Stimulated activated naive CD8-positive, alpha-beta T cell treated with anti-CD3 and anti-CD28 coated beads, Interleukin-15, amount 100 ng/mL, for 72 hours (primary cell): ENCODE data around the gene DPF1.
"Not testable (repeated sequence)": the region's sequence is repeated elsewhere in the genome, so short reads cannot be mapped to it uniquely, and the experiment has no call there.

Experiments used
- ATAC-seq: fragments of 150-1000 bp; cut with Tn5 transposase; 2 replicates; pipeline ENCODE4 v1.10.0; 2021; ENCODE audit warnings: mild to moderate bottlenecking, moderate library complexity
- DNase-seq, 2 donors: peaks; one replicate each; pipeline ENCODE4 v3.0.0; 2021 to 2022
- H3K27ac Mint-ChIP-seq, 2 donors: one replicate each; pipeline ENCODE4 v1.8.0; 2022; ENCODE audit warnings: mild to moderate bottlenecking in 2 of 2, mixed read lengths in 2 of 2, moderate library complexity in 2 of 2
- H3K27me3 Mint-ChIP-seq: one replicate; pipeline ENCODE4 v1.8.0; 2022; ENCODE audit warnings: mixed read lengths
- H3K4me1 Mint-ChIP-seq: one replicate; pipeline ENCODE4 v1.8.0; 2022; ENCODE audit warnings: mild to moderate bottlenecking, mixed read lengths
- H3K4me3 Mint-ChIP-seq, 2 donors: one replicate each; pipeline ENCODE4 v1.8.0; 2022; ENCODE audit warnings: mild to moderate bottlenecking in 2 of 2, mixed read lengths in 2 of 2, moderate library complexity in 1 of 2
- H3K9me3 Mint-ChIP-seq, 2 donors: one replicate each; pipeline ENCODE4 v1.8.0; 2022; ENCODE audit warnings: mixed read lengths in 2 of 2

The DPF1 gene

GRCh38 chr19:38224014-38224862, at the start of gene DPF1:
DPF1 (minus strand) TSS chr19:38224222; CDS start chr19:38224142, 80 bp downstream.
- DNase-seq (peak; percentile 50), ATAC-seq (peak; percentile 79)
- H3K9me3 Mint-ChIP-seq: no peaks in the 10 kb centered on the region
- peaks cover 85% of the 10 kb centered on the region for H3K27me3 Mint-ChIP-seq
- peaks cover 36% of the 10 kb centered on the region for H3K4me1 Mint-ChIP-seq
- peak within 1 kb of the TSS; percentile 0 to 66 for H3K27ac Mint-ChIP-seq
- H3K4me3 Mint-ChIP-seq: peak within 1 kb of the TSS; percentile 66 to 90

GRCh38 chr19:38273499-38273898, 49.5 kb upstream of the DPF1 start:
- H3K27ac Mint-ChIP-seq: no peak overlapping the region
- peaks cover 9% of the 10 kb centered on the region for H3K4me1 Mint-ChIP-seq
- no peaks in the 10 kb centered on the region for H3K27me3 Mint-ChIP-seq
- no peaks in the 10 kb centered on the region for H3K9me3 Mint-ChIP-seq
- no peak for DNase-seq
- no peak overlapping the region for H3K4me3 Mint-ChIP-seq
- no peak for ATAC-seq

GRCh38 chr19:38270587-38271167, 46.7 kb upstream of the DPF1 start:
- Mint-ChIP-seq H3K27ac (no peak overlapping the region), H3K9me3 (no peaks in the 10 kb centered on the region), H3K27me3 (no peaks in the 10 kb centered on the region), H3K4me1 (peaks cover 37% of the 10 kb centered on the region), H3K4me3 (no peak overlapping the region)
- no peak for ATAC-seq
- no peak for DNase-seq

GRCh38 chr19:38268539-38268938, 44.5 kb upstream of the DPF1 start:
- H3K9me3 Mint-ChIP-seq: no peaks in the 10 kb centered on the region
- ATAC-seq (no peak), DNase-seq (no peak)
- no peaks in the 10 kb centered on the region for H3K27me3 Mint-ChIP-seq
- H3K27ac Mint-ChIP-seq: no peak overlapping the region
- H3K4me1 Mint-ChIP-seq: peaks cover 53% of the 10 kb centered on the region
- no peak overlapping the region for H3K4me3 Mint-ChIP-seq

GRCh38 chr19:38267761-38268483, 43.9 kb upstream of the DPF1 start:
- no peak for ATAC-seq
- Mint-ChIP-seq H3K9me3 (no peaks in the 10 kb centered on the region), H3K4me1 (peaks cover 59% of the 10 kb centered on the region), H3K27ac (peak overlapping the region in 1 of 2 donors; percentile 16), H3K27me3 (no peaks in the 10 kb centered on the region), H3K4me3 (no peak overlapping the region)
- DNase-seq: no peak

GRCh38 chr19:38266981-38267597, 43.1 kb upstream of the DPF1 start:
- Mint-ChIP-seq H3K4me3 (peak overlapping the region in 1 of 2 donors; percentile 11), H3K27ac (no peak overlapping the region), H3K27me3 (no peaks in the 10 kb centered on the region), H3K9me3 (no peaks in the 10 kb centered on the region), H3K4me1 (peaks cover 61% of the 10 kb centered on the region)
- DNase-seq: no peak
- ATAC-seq: no peak

GRCh38 chr19:38265921-38266429, 42.0 kb upstream of the DPF1 start:
- Mint-ChIP-seq H3K27ac (peak overlapping the region in 1 of 2 donors; percentile 72), H3K4me1 (peaks cover 61% of the 10 kb centered on the region), H3K9me3 (no peaks in the 10 kb centered on the region), H3K27me3 (no peaks in the 10 kb centered on the region), H3K4me3 (peak overlapping the region; percentile 84 to 93)
- no peak for DNase-seq
- ATAC-seq: no peak

GRCh38 chr19:38265213-38265861, 41.3 kb upstream of the DPF1 start:
- peak overlapping the region; percentile 84 to 93 for H3K4me3 Mint-ChIP-seq
- ATAC-seq: no peak
- H3K27ac Mint-ChIP-seq: peak overlapping the region; percentile 72 to 89
- no peaks in the 10 kb centered on the region for H3K9me3 Mint-ChIP-seq
- peaks cover 58% of the 10 kb centered on the region for H3K4me1 Mint-ChIP-seq
- no peak for DNase-seq
- no peaks in the 10 kb centered on the region for H3K27me3 Mint-ChIP-seq

- Mint-ChIP-seq H3K4me1 (peaks cover 52% of the 10 kb centered on the region), H3K27ac (peak within 1 kb of the TSS; percentile 72 to 97), H3K4me3 (peak within 1 kb of the TSS; percentile 84 to 93), H3K9me3 (no peaks in the 10 kb centered on the region), H3K27me3 (no peaks in the 10 kb centered on the region)
- ATAC-seq (peak; percentile 65), DNase-seq (peak in 1 of 2 donors; percentile 79)
Observed at GRCh38 chr19:38264486-38265212, 40.6 kb upstream of the DPF1 start, which contains the start of gene SPINT2. SPINT2 (plus strand) TSS chr19:38264573; CDS start chr19:38264893, 320 bp downstream.

GRCh38 chr19:38263689-38264485, 39.9 kb upstream of the DPF1 start:
- Mint-ChIP-seq H3K4me1 (peaks cover 52% of the 10 kb centered on the region), H3K27ac (peak overlapping the region; percentile 72 to 97), H3K4me3 (peak overlapping the region; percentile 84 to 93), H3K9me3 (no peaks in the 10 kb centered on the region), H3K27me3 (no peaks in the 10 kb centered on the region)
- ATAC-seq (peak; percentile 90), DNase-seq (peak; percentile 47 to 84)

- no peak for DNase-seq
- peak overlapping the region in 1 of 2 donors; percentile 45 for H3K4me3 Mint-ChIP-seq
- H3K27ac Mint-ChIP-seq: peak overlapping the region in 1 of 2 donors; percentile 63
- no peak for ATAC-seq
- H3K27me3 Mint-ChIP-seq: peaks cover 6% of the 10 kb centered on the region
- H3K9me3 Mint-ChIP-seq: no peaks in the 10 kb centered on the region
- peaks cover 45% of the 10 kb centered on the region for H3K4me1 Mint-ChIP-seq
Observed at GRCh38 chr19:38262585-38263268, 38.7 kb upstream of the DPF1 start.

GRCh38 chr19:38261942-38262341, 37.9 kb upstream of the DPF1 start:
- H3K4me1 Mint-ChIP-seq: peaks cover 37% of the 10 kb centered on the region
- H3K9me3 Mint-ChIP-seq, H3K4me3 Mint-ChIP-seq: not testable (repeated sequence)

GRCh38 chr19:38255383-38256014, 31.5 kb upstream of the DPF1 start:
- ATAC-seq (no peak), DNase-seq (no peak)
- no peaks in the 10 kb centered on the region for H3K9me3 Mint-ChIP-seq
- H3K27me3 Mint-ChIP-seq: peaks cover 38% of the 10 kb centered on the region
- H3K27ac Mint-ChIP-seq: no peak overlapping the region
- H3K4me3 Mint-ChIP-seq: peak overlapping the region in 1 of 2 donors; percentile 15
- peaks cover 6% of the 10 kb centered on the region for H3K4me1 Mint-ChIP-seq

More at GRCh38 chr19:38261942-38262341, 37.9 kb upstream of the DPF1 start:
- not testable (repeated sequence) for DNase-seq, H3K27ac Mint-ChIP-seq, ATAC-seq
- peaks cover 13% of the 10 kb centered on the region for H3K27me3 Mint-ChIP-seq
